Hepatocyte (in vitro differentiated cells): ENCODE results near the gene EFNA2. TPM values are rescaled to one million over a fixed set of nuclear protein-coding genes. Genes with fewer than 3 reads are reported as not detected.

Experiments
- DNase-seq: peaks from one replicate; pipeline ENCODE4 v3.0.0-alpha.2; 2016; ENCODE audit warnings: low spot score
- H2AFZ ChIP-seq: fragments of 200-600 bp; sonication (generic); 2 replicates; pipeline ENCODE4 v1.6.0; 2016; ENCODE audit warnings: antibody characterized with exemption, mild to moderate bottlenecking
- H3K27ac ChIP-seq: fragments of 200-600 bp; sonication (generic); 2 replicates; pipeline ENCODE4 v1.5.1; 2016; ENCODE audit warnings: mild to moderate bottlenecking
- H3K27me3 ChIP-seq: fragments of 200-600 bp; sonication (generic); 2 replicates; pipeline ENCODE4 v1.6.1; 2016
- H3K36me3 ChIP-seq: fragments of 200-600 bp; sonication (generic); replicated peaks from 2 replicates; pipeline ENCODE4 v1.5.1; 2016; ENCODE audit warnings: low read depth; ENCODE audit not compliant: insufficient read depth
- H3K4me1 ChIP-seq: fragments of 200-600 bp; sonication (generic); 2 replicates; pipeline ENCODE4 v1.5.1; 2016; ENCODE audit warnings: mild to moderate bottlenecking, moderate library complexity; ENCODE audit not compliant: insufficient read depth
- H3K4me2 ChIP-seq: fragments of 200-600 bp; sonication (generic); 2 replicates; pipeline ENCODE4 v1.6.0; 2016
- H3K4me3 ChIP-seq: fragments of 200-600 bp; sonication (generic); 2 replicates; pipeline ENCODE4 v1.5.1; 2016; ENCODE audit warnings: mild to moderate bottlenecking
- H3K79me2 ChIP-seq: fragments of 200-600 bp; sonication (generic); 2 replicates; pipeline ENCODE4 v1.6.0; 2017; ENCODE audit warnings: mild to moderate bottlenecking
- H3K9me2 ChIP-seq: fragments of 200-600 bp; sonication (generic); replicated peaks from 2 replicates; pipeline ENCODE4 v1.6.0; 2017; ENCODE audit warnings: mild to moderate bottlenecking; ENCODE audit not compliant: insufficient read depth
- H3K9me3 ChIP-seq: fragments of 200-600 bp; sonication (generic); 2 replicates; pipeline ENCODE4 v1.5.1; 2016; ENCODE audit warnings: low read depth, mild to moderate bottlenecking
- H4K20me1 ChIP-seq: fragments of 200-600 bp; sonication (generic); 2 replicates; pipeline ENCODE4 v1.6.0; 2016; ENCODE audit warnings: mild to moderate bottlenecking; ENCODE audit not compliant: insufficient read depth, poor library complexity, severe bottlenecking
- EZH2 ChIP-seq: fragments of 200-600 bp; sonication (generic); IDR thresholded peaks from 2 replicates; pipeline ENCODE4 v1.6.1; 2016; ENCODE audit warnings: antibody characterized with exemption, mild to moderate bottlenecking, borderline replicate concordance
- EZH2phosphoT487 ChIP-seq: fragments of 200-600 bp; sonication (generic); IDR thresholded peaks from one replicate; pipeline ENCODE4 v1.6.1; 2018; ENCODE audit warnings: antibody characterized with exemption, mild to moderate bottlenecking, low read depth, moderate library complexity; ENCODE audit not compliant: unreplicated experiment, severe bottlenecking
- WGBS: methylation state at CpG from one replicate; pipeline ENCODE4 v1.1.6; 2016; ENCODE audit warnings: low lambda C conversion rate; ENCODE audit errors: missing lambda C conversion rate; 5-methylcytosine and 5-hydroxymethylcytosine counted together
- polyA plus RNA-seq: library from polyadenylated mRNA; unstranded; fragments of >200 nt; fragmentation: Nextera tagmentation; extraction: Ambion mirVana; gene quantifications from 2 replicates; pipeline ENCODE4 v1.2.1, GENCODE V29; 2016
- total RNA-seq: library from RNA; depleted of rRNA; stranded (reverse); fragments of >200 nt; gene quantifications from 2 replicates; pipeline ENCODE4 v1.2.3, GENCODE V29; 2014
- TF ChIP-seq, protein P1 (sequence below): fragments of 200-600 bp; sonication (generic); IDR thresholded peaks from 2 replicates; pipeline ENCODE4 v1.5.1; 2016; ENCODE audit warnings: antibody characterized with exemption, mild to moderate bottlenecking; ENCODE audit not compliant: poor library complexity

EFNA2 gene
- total and polyA plus RNA-seq, 2 experiments from 2014 or later, result 1.3 to 14.2 TPM

DNA sequence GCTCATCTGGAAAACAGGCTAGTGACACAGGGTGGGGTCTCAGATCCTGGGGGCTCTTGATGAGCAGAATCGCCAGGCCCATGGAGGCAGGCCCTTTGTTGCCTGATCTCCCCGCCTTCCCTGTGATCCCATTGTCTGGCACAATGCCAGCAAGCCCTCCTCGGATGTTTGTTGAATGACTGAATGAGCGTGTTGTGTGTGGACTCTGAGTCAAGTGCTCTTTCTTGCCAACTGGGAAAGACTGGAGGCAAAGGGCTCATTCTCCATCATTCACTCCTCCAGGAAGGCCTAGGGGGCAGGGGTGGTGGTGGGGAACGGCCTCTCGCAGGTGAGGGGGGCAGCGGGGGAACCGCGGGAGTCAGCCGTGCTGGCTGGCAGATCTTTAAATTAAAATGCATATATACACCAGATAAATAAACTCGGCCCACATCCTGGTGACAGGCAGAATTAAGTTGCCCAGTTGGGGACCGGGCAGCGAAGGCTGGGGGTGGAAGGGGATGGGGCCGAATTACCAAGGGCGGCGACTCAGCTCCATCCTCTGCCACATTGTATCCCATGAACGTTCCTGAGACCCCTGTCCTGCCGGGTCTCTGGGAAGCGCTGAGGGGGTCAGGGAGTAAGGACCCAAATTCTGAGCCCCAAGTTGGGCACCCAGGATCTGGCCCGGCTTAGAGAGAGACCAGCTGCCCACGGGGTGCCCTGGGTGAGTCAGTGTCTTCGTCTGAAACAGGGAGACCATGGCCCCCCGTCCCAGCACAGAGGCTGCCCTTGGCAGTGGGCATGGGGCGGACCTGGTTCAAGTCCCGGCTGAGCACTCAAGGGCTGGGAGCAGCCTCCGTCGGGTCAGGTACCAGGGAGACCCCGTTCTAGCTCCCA is 24.5 kb downstream of the EFNA2 start:
- no peaks in the 10 kb centered on the region for H3K27me3 ChIP-seq
- 86% methylated on average over 25 of the region's 28 CpGs for WGBS
- H3K9me3 ChIP-seq, result no peaks in the 10 kb centered on the region
- H2AFZ ChIP-seq, result no peak overlapping the region
- no peaks in the 10 kb centered on the region for H3K36me3 ChIP-seq
- DNase-seq, result no peak
- H3K9me2 ChIP-seq, result no peaks in the 10 kb centered on the region
- no peak overlapping the region for H3K4me2 ChIP-seq
- no peaks in the 10 kb centered on the region for H4K20me1 ChIP-seq
- H3K4me1 ChIP-seq, result peaks cover 13% of the 10 kb centered on the region
- H3K79me2 ChIP-seq, result no peaks in the 10 kb centered on the region
- H3K27ac ChIP-seq, result no peak overlapping the region
- H3K4me3 ChIP-seq, result no peak overlapping the region
- TF ChIP-seq, protein P1, sequence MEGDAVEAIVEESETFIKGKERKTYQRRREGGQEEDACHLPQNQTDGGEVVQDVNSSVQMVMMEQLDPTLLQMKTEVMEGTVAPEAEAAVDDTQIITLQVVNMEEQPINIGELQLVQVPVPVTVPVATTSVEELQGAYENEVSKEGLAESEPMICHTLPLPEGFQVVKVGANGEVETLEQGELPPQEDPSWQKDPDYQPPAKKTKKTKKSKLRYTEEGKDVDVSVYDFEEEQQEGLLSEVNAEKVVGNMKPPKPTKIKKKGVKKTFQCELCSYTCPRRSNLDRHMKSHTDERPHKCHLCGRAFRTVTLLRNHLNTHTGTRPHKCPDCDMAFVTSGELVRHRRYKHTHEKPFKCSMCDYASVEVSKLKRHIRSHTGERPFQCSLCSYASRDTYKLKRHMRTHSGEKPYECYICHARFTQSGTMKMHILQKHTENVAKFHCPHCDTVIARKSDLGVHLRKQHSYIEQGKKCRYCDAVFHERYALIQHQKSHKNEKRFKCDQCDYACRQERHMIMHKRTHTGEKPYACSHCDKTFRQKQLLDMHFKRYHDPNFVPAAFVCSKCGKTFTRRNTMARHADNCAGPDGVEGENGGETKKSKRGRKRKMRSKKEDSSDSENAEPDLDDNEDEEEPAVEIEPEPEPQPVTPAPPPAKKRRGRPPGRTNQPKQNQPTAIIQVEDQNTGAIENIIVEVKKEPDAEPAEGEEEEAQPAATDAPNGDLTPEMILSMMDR, result no peak
- no peak for TF ChIP-seq EZH2phosphoT487
- no peak for TF ChIP-seq EZH2

DNA sequence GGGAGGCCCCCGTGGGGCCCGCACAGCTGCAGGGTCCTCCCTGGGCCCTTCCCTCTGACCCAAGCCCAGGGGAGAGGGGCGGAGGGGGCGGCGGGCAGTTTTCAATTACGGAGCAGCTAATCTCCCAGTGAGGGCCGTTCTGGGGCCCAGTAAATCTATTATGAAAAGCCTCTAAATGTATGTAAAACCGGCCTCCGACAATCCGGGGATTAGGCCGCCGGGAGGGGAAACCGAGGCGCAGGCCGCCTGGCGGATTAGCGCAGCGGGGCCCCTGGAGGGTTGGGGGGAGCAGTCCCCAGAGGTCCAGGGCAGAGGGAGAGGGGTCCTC is 25.1 kb downstream of the EFNA2 start:
- Histone ChIP-seq H3K4me2 (no peak overlapping the region), H3K79me2 (no peaks in the 10 kb centered on the region), H3K27ac (no peak overlapping the region), H3K9me2 (no peaks in the 10 kb centered on the region), H3K27me3 (no peaks in the 10 kb centered on the region), H3K4me1 (peaks cover 13% of the 10 kb centered on the region), H3K4me3 (no peak overlapping the region), H4K20me1 (no peaks in the 10 kb centered on the region), H3K9me3 (no peaks in the 10 kb centered on the region), H2AFZ (no peak overlapping the region), H3K36me3 (no peaks in the 10 kb centered on the region)
- 84% methylated on average over 14 of the region's 18 CpGs for WGBS
- TF ChIP-seq, protein P1, result no peak
- TF ChIP-seq EZH2, result no peak
- TF ChIP-seq EZH2phosphoT487, result no peak
- DNase-seq, result no peak

DNA sequence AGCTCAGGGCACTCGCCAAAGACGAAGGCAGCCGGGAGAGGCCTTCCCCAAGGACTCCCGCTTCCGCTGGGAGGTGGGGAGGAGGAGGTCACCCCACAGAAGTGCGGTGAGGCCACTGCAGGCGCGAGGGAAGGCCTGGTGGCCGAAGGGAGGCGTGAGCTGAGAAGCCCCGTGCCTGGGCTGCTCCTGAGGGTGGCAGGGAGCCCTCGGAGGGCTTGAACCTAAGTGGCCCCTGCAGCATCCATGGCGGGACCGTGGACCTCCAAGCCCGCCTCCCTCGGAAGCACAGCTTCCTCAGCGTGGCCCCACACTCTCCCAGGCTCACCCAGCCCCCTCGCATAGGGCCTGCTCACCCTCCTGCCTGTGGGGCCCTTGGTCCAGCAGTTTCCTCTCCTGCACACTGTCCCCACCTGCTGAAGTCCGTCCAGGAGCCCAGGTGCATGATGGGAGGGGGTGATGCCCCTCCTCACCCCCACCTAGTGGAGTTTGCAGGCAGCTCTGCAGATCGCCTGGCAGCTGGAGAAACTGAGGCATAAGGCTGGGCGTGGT is 25.9 kb downstream of the EFNA2 start:
- no peak for DNase-seq
- Histone ChIP-seq H4K20me1 (no peaks in the 10 kb centered on the region), H3K27ac (no peak overlapping the region), H2AFZ (no peak overlapping the region), H3K4me2 (no peak overlapping the region), H3K27me3 (peaks cover 8% of the 10 kb centered on the region), H3K9me3 (no peaks in the 10 kb centered on the region), H3K4me1 (peaks cover 13% of the 10 kb centered on the region), H3K36me3 (no peaks in the 10 kb centered on the region), H3K4me3 (no peak overlapping the region), H3K9me2 (no peaks in the 10 kb centered on the region), H3K79me2 (no peaks in the 10 kb centered on the region)
- WGBS, result 82% methylated on average over 21 of the region's 21 CpGs
- TF ChIP-seq EZH2phosphoT487 (no peak), EZH2 (no peak)
- TF ChIP-seq, protein P1, result no peak
